ENCODE results near the gene PLEKHA6.
"Not testable (repeated sequence)": the region's sequence is repeated elsewhere in the genome, so short reads cannot be mapped to it uniquely, and the experiment has no call there.

PLEKHA6 gene

GRCh38 chr1:204310970-204311369 lies 48.8 kb downstream of the PLEKHA6 start:
- DNase-seq, result not testable (repeated sequence)

GRCh38 chr1:204308023-204308628 lies 51.6 kb downstream of the PLEKHA6 start:
- no peak for DNase-seq

- DNase-seq, result no peak
These were observed 52.3 kb downstream of the PLEKHA6 start for GRCh38 chr1:204307334-204307883.

GRCh38 chr1:204306076-204306475 lies 53.7 kb downstream of the PLEKHA6 start:
- no peak for DNase-seq

GRCh38 chr1:204304067-204304466 lies 55.7 kb downstream of the PLEKHA6 start:
- DNase-seq, result no peak

- no peak for DNase-seq
These were observed 57.0 kb downstream of the PLEKHA6 start for GRCh38 chr1:204302769-204303168.

GRCh38 chr1:204301171-204301957 lies 58.4 kb downstream of the PLEKHA6 start:
- DNase-seq, result no peak

GRCh38 chr1:204299814-204300365 lies 59.8 kb downstream of the PLEKHA6 start:
- no peak for DNase-seq

- DNase-seq, result no peak
These were observed 63.2 kb downstream of the PLEKHA6 start for GRCh38 chr1:204296431-204296988.

GRCh38 chr1:204295671-204296070 lies 64.1 kb downstream of the PLEKHA6 start:
- no peak for DNase-seq

- no peak for DNase-seq
These were observed 65.4 kb downstream of the PLEKHA6 start for GRCh38 chr1:204294357-204294756.

- no peak for DNase-seq
These were observed 66.0 kb downstream of the PLEKHA6 start for GRCh38 chr1:204293605-204294337.

GRCh38 chr1:204292740-204293139 lies 67.0 kb downstream of the PLEKHA6 start:
- DNase-seq, result no peak

GRCh38 chr1:204289280-204289679 lies 70.4 kb downstream of the PLEKHA6 start:
- DNase-seq, result no peak

GRCh38 chr1:204288021-204288588 lies 71.6 kb downstream of the PLEKHA6 start:
- DNase-seq, result no peak

GRCh38 chr1:204287466-204287891 lies 72.2 kb downstream of the PLEKHA6 start:
- DNase-seq, result no peak

GRCh38 chr1:204286831-204287421 lies 72.8 kb downstream of the PLEKHA6 start:
- DNase-seq, result no peak

GRCh38 chr1:204286315-204286714 lies 73.4 kb downstream of the PLEKHA6 start:
- DNase-seq, result no peak

GRCh38 chr1:204285436-204286305 lies 74.1 kb downstream of the PLEKHA6 start:
- no peak for DNase-seq

GRCh38 chr1:204284929-204285328 lies 74.8 kb downstream of the PLEKHA6 start:
- no peak for DNase-seq
